Measurements from ENCODE around the gene PCDHGB5.
"Not testable (repeated sequence)": the region's sequence is repeated elsewhere in the genome, so short reads cannot be mapped to it uniquely, and the experiment has no call there.

Gene PCDHGB5

GRCh38 chr5:141384471-141385267 lies 13.1 kb upstream of the PCDHGB5 start:
- no peak overlapping the region for H3K4me3 ChIP-seq (ENCODE audit: low read length)
- H3K9me3 ChIP-seq (ENCODE audit: control insufficient read depth, low read depth, low read length) = peaks cover 38% of the 10 kb centered on the region
- H3K36me3 ChIP-seq (ENCODE audit: control insufficient read depth, low read depth, low read length) = no peaks in the 10 kb centered on the region
- no peak overlapping the region for H3K27ac ChIP-seq (ENCODE audit: low read length)
- no peaks in the 10 kb centered on the region for H3K4me1 ChIP-seq (ENCODE audit: control insufficient read depth, low read depth, low read length)
- H3K27me3 ChIP-seq (ENCODE audit: control insufficient read depth, insufficient read depth, low read length) = no peaks in the 10 kb centered on the region
- H3K9ac ChIP-seq (ENCODE audit: low read length) = no peak overlapping the region

GRCh38 chr5:141387557-141388311 lies 10.0 kb upstream of the PCDHGB5 start, which contains the start of gene PCDHGB4:
Gene PCDHGB4, plus strand, starts transcription at chr5:141387698. Its CDS starts 187 bp downstream, at chr5:141387885.
- H3K27ac ChIP-seq (ENCODE audit: low read length); H3K4me3 ChIP-seq (ENCODE audit: low read length); H3K36me3 ChIP-seq (ENCODE audit: control insufficient read depth, low read depth, low read length); H3K27me3 ChIP-seq (ENCODE audit: control insufficient read depth, insufficient read depth, low read length); H3K4me1 ChIP-seq (ENCODE audit: control insufficient read depth, low read depth, low read length); H3K9ac ChIP-seq (ENCODE audit: low read length): not testable (repeated sequence)
- H3K9me3 ChIP-seq (ENCODE audit: control insufficient read depth, low read depth, low read length) = peaks cover 49% of the 10 kb centered on the region

GRCh38 chr5:141388661-141389060 lies 9.1 kb upstream of the PCDHGB5 start:
- H3K4me1 ChIP-seq (ENCODE audit: control insufficient read depth, low read depth, low read length) = no peaks in the 10 kb centered on the region
- H3K27me3 ChIP-seq (ENCODE audit: control insufficient read depth, insufficient read depth, low read length) = no peaks in the 10 kb centered on the region
- H3K27ac ChIP-seq (ENCODE audit: low read length) = no peak overlapping the region
- H3K4me3 ChIP-seq (ENCODE audit: low read length) = no peak overlapping the region
- peaks cover 40% of the 10 kb centered on the region for H3K9me3 ChIP-seq (ENCODE audit: control insufficient read depth, low read depth, low read length)
- no peaks in the 10 kb centered on the region for H3K36me3 ChIP-seq (ENCODE audit: control insufficient read depth, low read depth, low read length)
- no peak overlapping the region for H3K9ac ChIP-seq (ENCODE audit: low read length)

- Histone ChIP-seq H3K4me3 (ENCODE audit: low read length) (no peak overlapping the region), H3K9ac (ENCODE audit: low read length) (no peak overlapping the region), H3K36me3 (ENCODE audit: control insufficient read depth, low read depth, low read length) (no peaks in the 10 kb centered on the region), H3K27ac (ENCODE audit: low read length) (no peak overlapping the region), H3K4me1 (ENCODE audit: control insufficient read depth, low read depth, low read length) (no peaks in the 10 kb centered on the region), H3K27me3 (ENCODE audit: control insufficient read depth, insufficient read depth, low read length) (no peaks in the 10 kb centered on the region), H3K9me3 (ENCODE audit: control insufficient read depth, low read depth, low read length) (peaks cover 40% of the 10 kb centered on the region)
These were observed 8.3 kb upstream of the PCDHGB5 start for GRCh38 chr5:141389153-141390042.

GRCh38 chr5:141392429-141393198 lies 5.1 kb upstream of the PCDHGB5 start, which contains the start of gene PCDHGA8:
Gene PCDHGA8, plus strand, starts transcription at chr5:141392633. Its CDS starts 181 bp downstream, at chr5:141392814.
- no peak within 1 kb of the TSS for H3K4me3 ChIP-seq (ENCODE audit: low read length)
- H3K9me3 ChIP-seq (ENCODE audit: control insufficient read depth, low read depth, low read length) = peaks cover 34% of the 10 kb centered on the region

GRCh38 chr5:141393267-141393666 lies 4.5 kb upstream of the PCDHGB5 start:
- Histone ChIP-seq H3K27ac (ENCODE audit: low read length) (no peak overlapping the region), H3K27me3 (ENCODE audit: control insufficient read depth, insufficient read depth, low read length) (no peaks in the 10 kb centered on the region), H3K9ac (ENCODE audit: low read length) (no peak overlapping the region), H3K4me1 (ENCODE audit: control insufficient read depth, low read depth, low read length) (no peaks in the 10 kb centered on the region), H3K36me3 (ENCODE audit: control insufficient read depth, low read depth, low read length) (no peaks in the 10 kb centered on the region), H3K9me3 (ENCODE audit: control insufficient read depth, low read depth, low read length) (peaks cover 33% of the 10 kb centered on the region), H3K4me3 (ENCODE audit: low read length) (no peak overlapping the region)

More at GRCh38 chr5:141392429-141393198, 5.1 kb upstream of the PCDHGB5 start, which contains the start of gene PCDHGA8:
- H3K36me3 ChIP-seq (ENCODE audit: control insufficient read depth, low read depth, low read length) = no peaks in the 10 kb centered on the region
- no peak within 1 kb of the TSS for H3K9ac ChIP-seq (ENCODE audit: low read length)
- no peaks in the 10 kb centered on the region for H3K27me3 ChIP-seq (ENCODE audit: control insufficient read depth, insufficient read depth, low read length)
- no peak within 1 kb of the TSS for H3K27ac ChIP-seq (ENCODE audit: low read length)
- H3K4me1 ChIP-seq (ENCODE audit: control insufficient read depth, low read depth, low read length) = no peaks in the 10 kb centered on the region

- H3K4me3 ChIP-seq (ENCODE audit: low read length); H3K27ac ChIP-seq (ENCODE audit: low read length); H3K4me1 ChIP-seq (ENCODE audit: control insufficient read depth, low read depth, low read length); H3K27me3 ChIP-seq (ENCODE audit: control insufficient read depth, insufficient read depth, low read length); H3K9ac ChIP-seq (ENCODE audit: low read length); H3K36me3 ChIP-seq (ENCODE audit: control insufficient read depth, low read depth, low read length): not testable (repeated sequence)
- peaks cover 34% of the 10 kb centered on the region for H3K9me3 ChIP-seq (ENCODE audit: control insufficient read depth, low read depth, low read length)
These were observed 3.2 kb upstream of the PCDHGB5 start for GRCh38 chr5:141394401-141395187.

- Histone ChIP-seq H3K9me3 (ENCODE audit: control insufficient read depth, low read depth, low read length) (peaks cover 24% of the 10 kb centered on the region), H3K36me3 (ENCODE audit: control insufficient read depth, low read depth, low read length) (no peaks in the 10 kb centered on the region), H3K27ac (ENCODE audit: low read length) (no peak overlapping the region), H3K9ac (ENCODE audit: low read length) (no peak overlapping the region), H3K27me3 (ENCODE audit: control insufficient read depth, insufficient read depth, low read length) (no peaks in the 10 kb centered on the region), H3K4me1 (ENCODE audit: control insufficient read depth, low read depth, low read length) (no peaks in the 10 kb centered on the region), H3K4me3 (ENCODE audit: low read length) (no peak overlapping the region)
These were observed 861 bp downstream of the PCDHGB5 start for GRCh38 chr5:141398608-141399007.

- Histone ChIP-seq H3K9me3 (ENCODE audit: control insufficient read depth, low read depth, low read length) (peaks cover 19% of the 10 kb centered on the region), H3K27me3 (ENCODE audit: control insufficient read depth, insufficient read depth, low read length) (no peaks in the 10 kb centered on the region), H3K36me3 (ENCODE audit: control insufficient read depth, low read depth, low read length) (no peaks in the 10 kb centered on the region), H3K4me1 (ENCODE audit: control insufficient read depth, low read depth, low read length) (no peaks in the 10 kb centered on the region), H3K4me3 (ENCODE audit: low read length) (no peak overlapping the region), H3K9ac (ENCODE audit: low read length) (no peak overlapping the region), H3K27ac (ENCODE audit: low read length) (no peak overlapping the region)
These were observed 2.0 kb downstream of the PCDHGB5 start for GRCh38 chr5:141399555-141400258.

Measured in iPS-18a (cell line).